ENCODE data around the gene SMYD5. TPM values are rescaled to one million over a fixed set of nuclear protein-coding genes. Genes with fewer than 3 reads are reported as not detected.
"Not testable (repeated sequence)": the region's sequence is repeated elsewhere in the genome, so short reads cannot be mapped to it uniquely, and the experiment has no call there.

Gene SMYD5
- total and polyA plus RNA-seq, 2 donors (not counting 1 experiment from before 2014, with no cell fraction given) = 31.9 to 41.0 TPM

- POLR2A ChIA-PET; CTCF ChIA-PET; H3K79me2 ChIP-seq (ENCODE audit: control insufficient read depth, insufficient read depth, low read length); H3K4me1 Mint-ChIP-seq; H3K4me1 ChIP-seq (ENCODE audit: control insufficient read depth in 2 of 2, insufficient read depth in 2 of 2, low read length in 2 of 2); H3K9me3 Mint-ChIP-seq (ENCODE audit: insufficient read depth); H3K9me3 ChIP-seq (ENCODE audit: control extremely low read depth in 1 of 3, control insufficient read depth in 2 of 3, insufficient read depth in 1 of 3, low read length in 2 of 3); H3K9ac ChIP-seq (ENCODE audit: low read length); H3K36me3 ChIP-seq (replicated peaks in 1 of 2; ENCODE audit: control extremely low read depth in 1 of 2, control insufficient read depth in 1 of 2, extremely low read depth in 1 of 2, insufficient read depth in 2 of 2, low read length in 1 of 2); H3K27ac ChIP-seq (ENCODE audit: low read length in 2 of 2); ATAC-seq (ENCODE audit: low read depth); H2AFZ ChIP-seq (ENCODE audit: insufficient read depth, low read depth, low read length, poor library complexity, severe bottlenecking); H4K20me1 ChIP-seq (ENCODE audit: control insufficient read depth, insufficient read depth, low read length, poor library complexity, severe bottlenecking); H3K4me3 Mint-ChIP-seq; H3K4me2 ChIP-seq (replicated peaks; ENCODE audit: low read depth, low read length, poor library complexity, severe bottlenecking); H3K4me3 ChIP-seq (ENCODE audit: control extremely low read depth in 1 of 5, extremely low read depth in 1 of 5, insufficient read depth in 1 of 5, low read depth in 2 of 5, low read length in 4 of 5); intact Hi-C loops (cut with micrococcal nuclease); DNase-seq; H3K27ac Mint-ChIP-seq; H3K27me3 ChIP-seq (replicated peaks in 1 of 4; ENCODE audit: control extremely low read depth in 1 of 4, control insufficient read depth in 3 of 4, insufficient read depth in 4 of 4, low read length in 3 of 4): not testable (repeated sequence)
- H3K27me3 Mint-ChIP-seq = peaks cover 13% of the 10 kb centered on the region
Observed at GRCh38 chr2:73168348-73168747, 45.7 kb upstream of the SMYD5 start.

GRCh38 chr2:73170341-73170740 is 43.7 kb upstream of the SMYD5 start:
- H3K4me1 Mint-ChIP-seq; CTCF ChIA-PET; H3K79me2 ChIP-seq (ENCODE audit: control insufficient read depth, insufficient read depth, low read length); H3K9me3 Mint-ChIP-seq (ENCODE audit: insufficient read depth); H3K9ac ChIP-seq (ENCODE audit: low read length); H3K4me2 ChIP-seq (replicated peaks; ENCODE audit: low read depth, low read length, poor library complexity, severe bottlenecking); ATAC-seq (ENCODE audit: low read depth); POLR2A ChIA-PET; H3K36me3 ChIP-seq (replicated peaks in 1 of 2; ENCODE audit: control extremely low read depth in 1 of 2, control insufficient read depth in 1 of 2, extremely low read depth in 1 of 2, insufficient read depth in 2 of 2, low read length in 1 of 2); H3K4me1 ChIP-seq (ENCODE audit: control insufficient read depth in 2 of 2, insufficient read depth in 2 of 2, low read length in 2 of 2); H4K20me1 ChIP-seq (ENCODE audit: control insufficient read depth, insufficient read depth, low read length, poor library complexity, severe bottlenecking); DNase-seq; H3K4me3 ChIP-seq (ENCODE audit: control extremely low read depth in 1 of 5, extremely low read depth in 1 of 5, insufficient read depth in 1 of 5, low read depth in 2 of 5, low read length in 4 of 5); H3K27ac ChIP-seq (ENCODE audit: low read length in 2 of 2); H3K27ac Mint-ChIP-seq; H3K9me3 ChIP-seq (ENCODE audit: control extremely low read depth in 1 of 3, control insufficient read depth in 2 of 3, insufficient read depth in 1 of 3, low read length in 2 of 3); H3K4me3 Mint-ChIP-seq; H2AFZ ChIP-seq (ENCODE audit: insufficient read depth, low read depth, low read length, poor library complexity, severe bottlenecking): not testable (repeated sequence)
- peaks cover 0 to 21% (median 2%) of the 10 kb centered on the region in 4 experiments for H3K27me3 ChIP-seq (replicated peaks in 1 of 4; ENCODE audit: control extremely low read depth in 1 of 4, control insufficient read depth in 3 of 4, insufficient read depth in 4 of 4, low read length in 3 of 4)
- peaks cover 23% of the 10 kb centered on the region for H3K27me3 Mint-ChIP-seq
- WGBS (ENCODE audit: insufficient coverage) = 90% methylated on average over 2 of the region's 7 CpGs
- intact Hi-C loops (cut with micrococcal nuclease) = loop anchor here (10.0 kb wide), 2 partner anchors 396 to 1246 kb away; no protein-coding TSS in a partner anchor

Measured in B cell (primary cell).